K562 treated with DMSO at 1 percent for 24 hours (cell line): ENCODE measurements around the gene OR4F3. TPM values are rescaled to one million over a fixed set of nuclear protein-coding genes. Genes with fewer than 3 reads are reported as not detected.

Experiments
- total RNA-seq: library from RNA; unstranded; fragments of 300-600 nt; gene quantifications from 2 replicates; pipeline ENCODE4 v1.2.3, GENCODE V29; 2022; ENCODE audit warnings: low read depth; ENCODE audit not compliant: insufficient read depth

Gene OR4F3
- not detected in 2 replicates for total RNA-seq

GRCh38 chr5:181366968-181367367 lies at the start of gene OR4F3:
Gene OR4F3 (plus strand): TSS chr5:181367268.

Other genes with a start within 250 kb of the OR4F3 start
- gene OR2V1, start 236.1 kb upstream of the OR4F3 start, total RNA-seq: not detected in 2 replicates
- not detected in 2 replicates for gene OR2V2, start 219.7 kb upstream of the OR4F3 start, total RNA-seq
- gene TRIM7, start 162.1 kb upstream of the OR4F3 start, total RNA-seq: 8.8 and 9.6 TPM in 2 replicates
- 26.8 and 33.9 TPM in 2 replicates for gene TRIM41, start 144.0 kb upstream of the OR4F3 start, total RNA-seq
- 6,655 and 7,390 TPM in 2 replicates for gene RACK1, start 123.4 kb upstream of the OR4F3 start, total RNA-seq
- 8.1 and 11.5 TPM in 2 replicates for gene TRIM52, start 106.1 kb upstream of the OR4F3 start, total RNA-seq